ENCODE results near the gene ZC3H11A.
"Not testable (repeated sequence)": the region's sequence is repeated elsewhere in the genome, so short reads cannot be mapped to it uniquely, and the experiment has no call there.

The ZC3H11A gene

GRCh38 chr1:203795441-203796235 lies at the start of gene ZC3H11A, which contains the start of gene ZBED6:
Gene ZC3H11A, plus strand, starts transcription at chr1:203795623. Its CDS starts 21,448 bp downstream, at chr1:203817071.
Gene ZBED6, plus strand, starts transcription at chr1:203795623. Its CDS starts 1,900 bp downstream, at chr1:203797523.
- peak; percentile 86 for DNase-seq (ENCODE audit: low read depth)

- DNase-seq (ENCODE audit: low read depth), result no peak
Measured at GRCh38 chr1:203746281-203746680, 49.1 kb upstream of the ZC3H11A start.

- no peak for DNase-seq (ENCODE audit: low read depth)
Measured at GRCh38 chr1:203751051-203751450, 44.4 kb upstream of the ZC3H11A start.

GRCh38 chr1:203751618-203752361 lies 43.6 kb upstream of the ZC3H11A start:
- not testable (repeated sequence) for DNase-seq (ENCODE audit: low read depth)

- no peak for DNase-seq (ENCODE audit: low read depth)
Measured at GRCh38 chr1:203754455-203754864, 41.0 kb upstream of the ZC3H11A start.

GRCh38 chr1:203756036-203756435 lies 39.4 kb upstream of the ZC3H11A start:
- no peak for DNase-seq (ENCODE audit: low read depth)

GRCh38 chr1:203758749-203759148 lies 36.7 kb upstream of the ZC3H11A start:
- not testable (repeated sequence) for DNase-seq (ENCODE audit: low read depth)

- DNase-seq (ENCODE audit: low read depth), result no peak
Measured at GRCh38 chr1:203760506-203760905, 34.9 kb upstream of the ZC3H11A start.

- not testable (repeated sequence) for DNase-seq (ENCODE audit: low read depth)
Measured at GRCh38 chr1:203761958-203762357, 33.5 kb upstream of the ZC3H11A start.

GRCh38 chr1:203763505-203763904 lies 31.9 kb upstream of the ZC3H11A start:
- DNase-seq (ENCODE audit: low read depth), result no peak

- no peak for DNase-seq (ENCODE audit: low read depth)
Measured at GRCh38 chr1:203764105-203765028, 31.1 kb upstream of the ZC3H11A start.

- peak; percentile 29 for DNase-seq (ENCODE audit: low read depth)
Measured at GRCh38 chr1:203765029-203765837, 30.2 kb upstream of the ZC3H11A start, which contains the start of gene LAX1. Gene LAX1, plus strand, starts transcription at chr1:203765183. Its CDS starts 383 bp downstream, at chr1:203765566.

GRCh38 chr1:203768256-203768655 lies 27.2 kb upstream of the ZC3H11A start:
- no peak for DNase-seq (ENCODE audit: low read depth)

GRCh38 chr1:203769505-203770343 lies 25.7 kb upstream of the ZC3H11A start:
- no peak for DNase-seq (ENCODE audit: low read depth)

GRCh38 chr1:203771901-203772301 lies 23.5 kb upstream of the ZC3H11A start:
- DNase-seq (ENCODE audit: low read depth), result no peak

GRCh38 chr1:203772836-203773235 lies 22.6 kb upstream of the ZC3H11A start:
- no peak for DNase-seq (ENCODE audit: low read depth)

GRCh38 chr1:203776636-203777035 lies 18.8 kb upstream of the ZC3H11A start:
- DNase-seq (ENCODE audit: low read depth), result no peak

GRCh38 chr1:203777596-203777995 lies 17.8 kb upstream of the ZC3H11A start:
- no peak for DNase-seq (ENCODE audit: low read depth)

GRCh38 chr1:203778146-203778545 lies 17.3 kb upstream of the ZC3H11A start:
- no peak for DNase-seq (ENCODE audit: low read depth)

- DNase-seq (ENCODE audit: low read depth), result no peak
Measured at GRCh38 chr1:203778789-203779188, 16.6 kb upstream of the ZC3H11A start.

All from stimulated activated CD8-positive, alpha-beta memory T cell treated with anti-CD3 and anti-CD28 coated beads, Interleukin-15, amount 100 ng/mL, for 24 hours (primary cell).